BLaER1 treated with 17β-estradiol and CSF1 and Interleukin-3, amounts not matched to agents 10 nM and 100 nM (cell line): ENCODE results near the gene AKAP5.
A peak's percentile ranks its signal among the peaks of the same experiment; 100 is the strongest.

Experiments
- H3K27ac ChIP-seq, 11 experiments: shearing (Covaris generic); formaldehyde crosslinking; 2 replicates each; pipeline ENCODE4 v1.8.1; 2022
- H3K27me3 ChIP-seq, 11 experiments: shearing (Covaris generic); formaldehyde crosslinking; 2 replicates each; pipeline ENCODE4 v1.8.1; 2022
- H3K36me3 ChIP-seq, 11 experiments: shearing (Covaris generic); formaldehyde crosslinking; 2 replicates each; pipeline ENCODE4 v1.8.1; 2022
- H3K4me1 ChIP-seq, 10 experiments: shearing (Covaris generic); formaldehyde crosslinking; 2 replicates each; pipeline ENCODE4 v1.8.1; 2022
- H3K4me2 ChIP-seq, 11 experiments: shearing (Covaris generic); formaldehyde crosslinking; 2 replicates each; pipeline ENCODE4 v1.8.1; 2022
- H3K4me3 ChIP-seq, 10 experiments: shearing (Covaris generic); formaldehyde crosslinking; 2 replicates each; pipeline ENCODE4 v1.8.1; 2022
- H3K9ac ChIP-seq, 11 experiments: shearing (Covaris generic); formaldehyde crosslinking; 2 replicates each; pipeline ENCODE4 v1.8.1; 2022
- H3K9me3 ChIP-seq, 11 experiments: shearing (Covaris generic); formaldehyde crosslinking; replicated peaks in 1 of 11; 2 replicates each; pipeline ENCODE4 v1.8.1; 2022
- H4K20me1 ChIP-seq, 11 experiments: shearing (Covaris generic); formaldehyde crosslinking; 2 replicates each; pipeline ENCODE4 v1.8.1; 2022
- Cebpa-rat ChIP-seq, 11 experiments: shearing (Covaris generic); IDR thresholded peaks; 2 replicates each; pipeline ENCODE4 v1.8.1; 2022

AKAP5 gene

DNA sequence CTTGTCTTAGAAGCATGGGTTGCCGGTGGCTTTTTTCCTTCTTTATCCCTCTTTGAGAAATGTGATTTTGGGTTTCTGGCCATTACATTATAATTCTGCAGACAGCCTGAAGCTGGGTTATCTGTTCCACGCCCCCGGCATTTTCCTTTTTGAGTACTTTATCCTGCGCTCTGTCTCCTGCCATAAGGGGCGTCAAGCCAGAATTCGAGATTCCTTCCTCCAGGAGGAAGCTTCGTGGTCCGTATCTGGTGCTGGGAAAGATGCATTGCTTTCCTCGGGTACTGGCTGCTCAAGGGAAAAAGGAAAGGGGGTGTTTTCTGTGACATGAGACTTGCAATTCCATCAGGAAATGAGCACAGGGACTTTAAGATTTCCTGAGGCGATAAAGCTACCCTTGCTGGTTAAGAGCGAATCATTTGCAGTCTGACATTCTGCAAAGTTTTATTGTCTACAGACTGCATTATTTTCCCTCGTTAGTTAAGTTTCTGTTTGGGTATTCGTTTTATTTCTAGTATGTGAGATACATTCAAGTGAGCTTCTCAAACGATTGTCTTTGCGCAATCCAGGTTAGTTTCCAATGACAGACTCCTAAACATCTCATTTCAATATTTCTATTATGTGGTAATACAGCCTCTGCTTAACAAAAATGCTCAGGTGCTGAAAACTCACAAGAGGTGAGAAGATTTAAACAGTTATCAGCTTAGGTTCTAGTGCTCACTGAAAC, 694 bp downstream of the AKAP5 start:
- no peak for TF ChIP-seq Cebpa-rat (IDR thresholded peaks at IDR 0.05)
- Histone ChIP-seq H3K36me3 (peaks cover 0 to 17% (median 15%) of the 10 kb centered on the region in 11 experiments; a peak in 12 of 22 replicates), H4K20me1 (peaks cover 5 to 40% (median 20%) of the 10 kb centered on the region in 11 experiments; a peak in 11 of 22 replicates), H3K4me2 (peak overlapping the region; percentile 89 to 97 (median 93)), H3K9ac (peak overlapping the region; percentile 39 to 73 (median 68); a peak in 20 of 22 replicates), H3K27ac (no peak overlapping the region), H3K27me3 (peaks cover 8 to 29% (median 21%) of the 10 kb centered on the region in 11 experiments; a peak in 21 of 22 replicates), H3K9me3 (no peaks in the 10 kb centered on the region), H3K4me3 (peak overlapping the region; percentile 55 to 77 (median 62)), H3K4me1 (peaks cover 8 to 17% (median 15%) of the 10 kb centered on the region in 10 experiments; a peak in 19 of 20 replicates)

GRCh38 chr14:64467101-64467500, 1.8 kb downstream of the AKAP5 start:
- H3K9me3 ChIP-seq, result no peaks in the 10 kb centered on the region
- no peak overlapping the region for H3K4me3 ChIP-seq
- peaks cover 0 to 8% (median 5%) of the 10 kb centered on the region in 11 experiments; a peak in 7 of 22 replicates for H3K36me3 ChIP-seq
- peaks cover 8 to 29% (median 21%) of the 10 kb centered on the region in 11 experiments; a peak in 21 of 22 replicates for H3K27me3 ChIP-seq
- TF ChIP-seq Cebpa-rat (IDR thresholded peaks at IDR 0.05), result no peak; a peak in 1 of 22 replicates
- no peak overlapping the region for H3K27ac ChIP-seq
- peaks cover 8 to 17% (median 15%) of the 10 kb centered on the region in 10 experiments; a peak in 19 of 20 replicates for H3K4me1 ChIP-seq
- peaks cover 5 to 39% (median 20%) of the 10 kb centered on the region in 11 experiments; a peak in 11 of 22 replicates for H4K20me1 ChIP-seq
- H3K9ac ChIP-seq, result no peak overlapping the region
- no peak overlapping the region for H3K4me2 ChIP-seq

- Histone ChIP-seq H3K27ac (no peak overlapping the region), H3K4me2 (no peak overlapping the region), H3K4me1 (peaks cover 8 to 17% (median 15%) of the 10 kb centered on the region in 10 experiments; a peak in 19 of 20 replicates), H3K9ac (no peak overlapping the region), H4K20me1 (peaks cover 5 to 34% (median 20%) of the 10 kb centered on the region in 11 experiments; a peak in 11 of 22 replicates), H3K27me3 (peaks cover 8 to 29% (median 21%) of the 10 kb centered on the region in 11 experiments; a peak in 21 of 22 replicates), H3K4me3 (no peak overlapping the region), H3K9me3 (no peaks in the 10 kb centered on the region), H3K36me3 (peaks cover 0 to 4% (median under 1%) of the 10 kb centered on the region in 11 experiments; a peak in 3 of 22 replicates)
- TF ChIP-seq Cebpa-rat (IDR thresholded peaks at IDR 0.05), result no peak
These were observed 2.3 kb downstream of the AKAP5 start for GRCh38 chr14:64467566-64467965.

- Histone ChIP-seq H3K27ac (no peak overlapping the region), H3K4me2 (no peak overlapping the region), H4K20me1 (peaks cover 5 to 32% (median 20%) of the 10 kb centered on the region in 11 experiments; a peak in 11 of 22 replicates), H3K36me3 (no peaks in the 10 kb centered on the region), H3K27me3 (peaks cover 8 to 29% (median 21%) of the 10 kb centered on the region in 11 experiments; a peak in 21 of 22 replicates), H3K9me3 (no peaks in the 10 kb centered on the region), H3K4me1 (peaks cover 8 to 17% (median 15%) of the 10 kb centered on the region in 10 experiments; a peak in 19 of 20 replicates), H3K4me3 (no peak overlapping the region), H3K9ac (no peak overlapping the region)
- no peak for TF ChIP-seq Cebpa-rat (IDR thresholded peaks at IDR 0.05)
These were observed 3.2 kb downstream of the AKAP5 start for GRCh38 chr14:64468451-64468850.

DNA sequence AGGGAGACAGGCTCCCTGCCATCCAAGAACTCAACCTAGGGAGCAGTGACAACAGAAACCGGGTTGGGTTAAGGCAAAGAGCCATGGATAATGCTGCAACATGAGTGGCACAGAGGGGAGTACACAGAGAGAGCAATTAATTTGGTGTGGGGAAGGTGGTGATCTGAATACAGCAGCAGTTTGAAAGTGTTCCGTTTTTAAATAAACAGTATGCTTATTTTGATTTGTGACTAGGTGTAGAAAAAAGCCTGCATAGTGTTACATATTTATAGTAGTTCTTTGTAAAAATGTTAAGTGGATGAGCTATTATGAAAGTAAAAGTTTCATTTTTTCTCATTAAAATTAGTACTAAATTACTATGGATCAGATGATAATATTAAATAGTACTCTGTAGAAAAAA, 8.7 kb downstream of the AKAP5 start:
- no peak for TF ChIP-seq Cebpa-rat (IDR thresholded peaks at IDR 0.05)
- Histone ChIP-seq H3K36me3 (peaks cover 0 to 8% (median 0%) of the 10 kb centered on the region in 11 experiments; a peak in 2 of 22 replicates), H3K9ac (no peak overlapping the region), H3K27me3 (no peaks in the 10 kb centered on the region), H4K20me1 (peaks cover 0 to 3% (median 0%) of the 10 kb centered on the region in 11 experiments; a peak in 4 of 22 replicates), H3K4me3 (no peak overlapping the region), H3K4me2 (no peak overlapping the region), H3K9me3 (no peaks in the 10 kb centered on the region), H3K4me1 (no peaks in the 10 kb centered on the region), H3K27ac (no peak overlapping the region)

DNA sequence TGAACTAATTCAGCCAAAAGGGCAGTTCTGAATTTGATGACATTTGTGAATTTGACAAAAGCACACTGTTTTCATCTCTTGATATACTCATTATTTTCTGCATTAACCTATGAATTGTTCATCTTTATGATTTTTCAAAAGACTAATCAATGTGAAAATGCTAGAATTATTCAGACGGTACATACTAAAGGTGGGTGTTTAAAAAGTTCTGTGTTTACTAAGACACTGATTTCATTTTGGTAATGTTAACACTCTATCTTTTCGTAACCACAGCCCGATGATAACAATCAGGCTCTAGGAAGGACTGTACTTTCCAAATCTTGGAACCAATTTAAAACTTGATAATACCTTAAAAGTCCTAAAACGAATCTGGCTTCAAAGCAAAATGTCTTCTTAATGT, 9.4 kb downstream of the AKAP5 start:
- no peaks in the 10 kb centered on the region for H3K4me1 ChIP-seq
- no peak overlapping the region for H3K27ac ChIP-seq
- H3K9me3 ChIP-seq, result no peaks in the 10 kb centered on the region
- no peak overlapping the region for H3K4me2 ChIP-seq
- no peaks in the 10 kb centered on the region for H3K27me3 ChIP-seq
- no peak for TF ChIP-seq Cebpa-rat (IDR thresholded peaks at IDR 0.05)
- H3K4me3 ChIP-seq, result no peak overlapping the region
- H3K9ac ChIP-seq, result no peak overlapping the region
- H4K20me1 ChIP-seq, result peaks cover 0 to 7% (median 0%) of the 10 kb centered on the region in 11 experiments; a peak in 4 of 22 replicates
- peaks cover 0 to 9% (median 4%) of the 10 kb centered on the region in 11 experiments; a peak in 5 of 22 replicates for H3K36me3 ChIP-seq

GRCh38 chr14:64475585-64476273, 10.4 kb downstream of the AKAP5 start:
- Histone ChIP-seq H3K4me1 (no peaks in the 10 kb centered on the region; a peak in 1 of 20 replicates), H3K4me3 (no peak overlapping the region), H3K9me3 (no peaks in the 10 kb centered on the region), H3K4me2 (no peak overlapping the region), H4K20me1 (peaks cover 0 to 7% (median 0%) of the 10 kb centered on the region in 11 experiments; a peak in 4 of 22 replicates), H3K9ac (no peak overlapping the region), H3K27ac (no peak overlapping the region), H3K27me3 (no peaks in the 10 kb centered on the region), H3K36me3 (peaks cover 0 to 14% (median 7%) of the 10 kb centered on the region in 11 experiments; a peak in 6 of 22 replicates)
- TF ChIP-seq Cebpa-rat (IDR thresholded peaks at IDR 0.05), result no peak

GRCh38 chr14:64476438-64476837, 11.1 kb downstream of the AKAP5 start:
- Histone ChIP-seq H3K27ac (no peak overlapping the region), H3K4me1 (no peaks in the 10 kb centered on the region; a peak in 1 of 20 replicates), H3K36me3 (peaks cover 0 to 21% (median 11%) of the 10 kb centered on the region in 11 experiments; a peak in 6 of 22 replicates), H3K9ac (no peak overlapping the region), H3K27me3 (no peaks in the 10 kb centered on the region), H3K9me3 (no peaks in the 10 kb centered on the region), H3K4me2 (no peak overlapping the region), H4K20me1 (peaks cover 0 to 7% (median 0%) of the 10 kb centered on the region in 11 experiments; a peak in 4 of 22 replicates), H3K4me3 (no peak overlapping the region)
- no peak for TF ChIP-seq Cebpa-rat (IDR thresholded peaks at IDR 0.05)
